Testis (tissue), 3 donors: ENCODE measurements around the gene AATK. TPM values are rescaled to one million over a fixed set of nuclear protein-coding genes. Genes with fewer than 3 reads are reported as not detected.

Experiments
- DNase-seq: peaks from one replicate; pipeline ENCODE4 v3.0.0-alpha.2; 2019
- H3K27ac ChIP-seq, 2 donors: fragments of 200-600 bp; sonication (generic); one replicate each; pipeline ENCODE4 v1.5.1; 2019
- H3K27me3 ChIP-seq: fragments of 200-600 bp; sonication (generic); one replicate; pipeline ENCODE4 v1.5.1; 2019
- H3K36me3 ChIP-seq: fragments of 200-600 bp; sonication (generic); one replicate; pipeline ENCODE4 v1.5.1; 2017; ENCODE audit warnings: low read depth; ENCODE audit errors: missing control alignments
- H3K4me1 ChIP-seq: fragments of 200-600 bp; sonication (generic); one replicate; pipeline ENCODE4 v1.5.1; 2019
- H3K4me3 ChIP-seq, 2 donors: fragments of 200-600 bp; sonication (generic); one replicate each; pipeline ENCODE4 v1.5.1; 2017 to 2019
- H3K9me3 ChIP-seq: fragments of 200-600 bp; sonication (generic); one replicate; pipeline ENCODE4 v1.5.1; 2017
- POLR2A ChIP-seq: fragments of 450-650 bp; IDR thresholded peaks from one replicate; pipeline ENCODE4 v1.6.1; 2017; ENCODE audit warnings: antibody characterized with exemption, mild to moderate bottlenecking, moderate library complexity
- WGBS, 2 donors: methylation state at CpG; one replicate each; pipeline ENCODE4 v1.1.5; 2018; 5-methylcytosine and 5-hydroxymethylcytosine counted together
- intact Hi-C: fragments of 100-400 bp; cut with DNase I; formaldehyde crosslinking; loops from one replicate; pipeline ENCODE4 v1.15.1; 2023; ENCODE audit warnings: low total_unique reads
- polyA plus RNA-seq: library from polyadenylated mRNA; stranded (reverse); fragments of 350-450 nt; fragmentation: Illumina TruSeq; extraction: RNeasy Lipid Tissue Mini Kit (QIAGEN cat#74804); gene quantifications from one replicate; pipeline ENCODE4 v1.2.3, GENCODE V29; 2014; ENCODE audit warnings: low read depth, low replicate concordance; ENCODE audit not compliant: insufficient read depth
- total RNA-seq, 2 donors: library from RNA; depleted of rRNA; stranded (reverse); fragments of >200 nt; gene quantifications; one replicate each; pipeline ENCODE4 v1.2.3, GENCODE V29; 2016
- TF ChIP-seq, protein P1 (sequence below), 3 experiments: fragments of 450-650 bp in 2 of 3; fragments of 200-600 bp in 1 of 3; sonication (generic) in 1 of 3; IDR thresholded peaks; one replicate each; pipeline ENCODE4 v1.5.1; 2016 to 2019; ENCODE audit warnings: antibody characterized with exemption in 3 of 3, mild to moderate bottlenecking in 2 of 3, moderate library complexity in 1 of 3

Gene AATK
- total and polyA plus RNA-seq, 3 donors from 2014 or later = 3.5 to 5.6 (median 3.8) TPM

DNA sequence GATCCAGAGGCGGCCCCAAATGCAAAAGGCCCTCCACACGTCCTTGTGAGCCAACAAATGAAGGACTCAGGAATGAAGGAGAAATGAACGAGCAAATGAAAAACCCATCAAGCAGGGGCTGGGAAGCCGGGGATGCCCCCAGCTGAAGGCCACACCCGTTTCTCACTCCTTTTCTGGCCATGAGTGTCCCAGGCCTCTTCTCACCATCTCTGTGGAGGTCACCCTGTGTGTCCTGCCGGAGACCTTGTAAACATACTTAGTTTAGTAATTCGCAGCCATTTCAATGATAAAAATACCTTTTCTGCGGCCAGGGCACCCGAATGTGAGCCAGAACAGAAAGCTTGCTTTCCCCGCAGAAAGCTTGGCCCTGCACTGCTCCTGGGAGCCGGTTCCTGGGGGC, 21.1 kb upstream of the AATK start:
- Histone ChIP-seq H3K36me3 (no peaks in the 10 kb centered on the region), H3K9me3 (no peaks in the 10 kb centered on the region), H3K27me3 (no peaks in the 10 kb centered on the region), H3K4me1 (no peaks in the 10 kb centered on the region), H3K27ac (no peak overlapping the region), H3K4me3 (no peak overlapping the region)
- TF ChIP-seq POLR2A = no peak
- TF ChIP-seq, protein P1, sequence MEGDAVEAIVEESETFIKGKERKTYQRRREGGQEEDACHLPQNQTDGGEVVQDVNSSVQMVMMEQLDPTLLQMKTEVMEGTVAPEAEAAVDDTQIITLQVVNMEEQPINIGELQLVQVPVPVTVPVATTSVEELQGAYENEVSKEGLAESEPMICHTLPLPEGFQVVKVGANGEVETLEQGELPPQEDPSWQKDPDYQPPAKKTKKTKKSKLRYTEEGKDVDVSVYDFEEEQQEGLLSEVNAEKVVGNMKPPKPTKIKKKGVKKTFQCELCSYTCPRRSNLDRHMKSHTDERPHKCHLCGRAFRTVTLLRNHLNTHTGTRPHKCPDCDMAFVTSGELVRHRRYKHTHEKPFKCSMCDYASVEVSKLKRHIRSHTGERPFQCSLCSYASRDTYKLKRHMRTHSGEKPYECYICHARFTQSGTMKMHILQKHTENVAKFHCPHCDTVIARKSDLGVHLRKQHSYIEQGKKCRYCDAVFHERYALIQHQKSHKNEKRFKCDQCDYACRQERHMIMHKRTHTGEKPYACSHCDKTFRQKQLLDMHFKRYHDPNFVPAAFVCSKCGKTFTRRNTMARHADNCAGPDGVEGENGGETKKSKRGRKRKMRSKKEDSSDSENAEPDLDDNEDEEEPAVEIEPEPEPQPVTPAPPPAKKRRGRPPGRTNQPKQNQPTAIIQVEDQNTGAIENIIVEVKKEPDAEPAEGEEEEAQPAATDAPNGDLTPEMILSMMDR (IDR thresholded peaks at IDR 0.05) = no peak
- no peak for DNase-seq
- intact Hi-C loops = no loop called here
- WGBS, 2 donors = 88 to 91% methylated on average over 11 of the region's 11 CpGs

DNA sequence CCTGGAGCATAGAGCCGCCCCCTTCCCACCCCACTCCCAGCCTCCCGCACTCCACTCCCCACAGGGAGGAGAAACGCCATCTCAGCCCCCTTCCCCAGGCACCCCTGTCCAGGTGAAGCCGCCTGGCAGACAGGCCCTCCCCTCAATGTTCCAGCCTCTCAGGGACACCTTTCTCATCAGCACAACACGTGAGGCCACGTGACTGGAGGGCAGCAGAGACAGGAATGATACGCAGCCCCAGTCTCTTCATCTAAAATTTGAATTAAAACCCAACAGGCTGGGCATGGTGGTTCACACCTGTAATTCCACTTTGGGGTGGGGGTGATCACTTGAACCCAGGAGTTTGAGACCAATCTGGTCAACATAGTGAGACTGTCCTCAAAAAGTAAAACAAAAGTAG, 20.2 kb upstream of the AATK start:
- H3K27me3 ChIP-seq = no peaks in the 10 kb centered on the region
- H3K4me3 ChIP-seq = no peak overlapping the region
- no peaks in the 10 kb centered on the region for H3K4me1 ChIP-seq
- no peak for DNase-seq
- H3K9me3 ChIP-seq = no peaks in the 10 kb centered on the region
- no peaks in the 10 kb centered on the region for H3K36me3 ChIP-seq
- intact Hi-C loops = no loop called here
- no peak overlapping the region for H3K27ac ChIP-seq
- WGBS, 2 donors = 88 to 97% methylated on average over 7 of the region's 7 CpGs
- no peak for TF ChIP-seq POLR2A
- TF ChIP-seq, protein P1 (IDR thresholded peaks at IDR 0.05) = no peak

DNA sequence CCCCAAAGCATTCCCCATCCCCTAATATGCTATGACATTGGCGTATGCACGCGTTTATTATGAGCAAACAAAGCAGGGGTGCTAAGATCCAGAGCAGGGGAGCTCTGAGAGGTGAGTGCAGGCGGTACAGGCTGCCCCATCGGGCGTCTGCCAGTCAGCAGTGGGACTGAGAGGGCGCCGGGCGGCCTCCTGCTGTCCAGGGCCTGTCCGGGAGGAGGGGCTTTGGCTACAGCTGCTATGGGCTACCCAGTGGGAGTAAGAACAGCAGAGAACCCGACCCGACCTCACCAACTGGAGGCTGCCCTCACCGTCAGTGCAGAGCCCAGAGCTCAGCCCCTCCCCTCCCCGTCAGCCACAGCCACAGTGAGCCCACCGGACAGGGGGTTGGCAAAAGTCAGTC, 18.5 kb upstream of the AATK start:
- Histone ChIP-seq H3K27ac (no peak overlapping the region), H3K27me3 (no peaks in the 10 kb centered on the region), H3K36me3 (no peaks in the 10 kb centered on the region), H3K4me3 (no peak overlapping the region), H3K4me1 (peaks cover 5% of the 10 kb centered on the region), H3K9me3 (no peaks in the 10 kb centered on the region)
- WGBS, 2 donors = 56 to 72% methylated on average over 7 to 15 of the region's 15 CpGs
- DNase-seq = no peak
- no peak for TF ChIP-seq POLR2A
- TF ChIP-seq, protein P1 (IDR thresholded peaks at IDR 0.05) = no peak
- intact Hi-C loops = no loop called here

DNA sequence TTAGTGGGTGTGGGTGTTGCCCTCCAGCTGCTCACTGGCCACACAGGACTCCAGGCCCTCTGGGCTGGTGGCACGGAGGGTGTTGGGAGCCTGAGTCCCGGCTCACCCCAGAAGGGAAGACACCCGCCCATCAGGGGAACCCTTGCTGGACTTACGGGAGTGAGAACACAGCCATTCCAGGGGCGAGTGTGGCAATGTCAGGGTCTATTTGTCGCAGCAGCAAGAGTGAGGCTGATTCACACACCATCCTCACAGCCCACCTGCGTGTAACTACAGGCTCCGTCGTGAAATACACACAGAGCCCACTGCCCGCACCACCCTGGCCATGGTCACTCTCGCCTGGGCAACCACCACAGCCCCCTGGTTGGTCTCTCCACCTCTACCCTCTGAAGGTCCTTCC, 17.8 kb upstream of the AATK start:
- Histone ChIP-seq H3K27me3 (no peaks in the 10 kb centered on the region), H3K4me3 (no peak overlapping the region), H3K4me1 (peaks cover 7% of the 10 kb centered on the region), H3K27ac (no peak overlapping the region), H3K9me3 (no peaks in the 10 kb centered on the region), H3K36me3 (no peaks in the 10 kb centered on the region)
- no peak for TF ChIP-seq POLR2A
- TF ChIP-seq, protein P1 (IDR thresholded peaks at IDR 0.05) = no peak
- WGBS, 2 donors = 92 to 93% methylated on average over 4 to 11 of the region's 11 CpGs
- intact Hi-C loops = no loop called here
- DNase-seq = no peak

DNA sequence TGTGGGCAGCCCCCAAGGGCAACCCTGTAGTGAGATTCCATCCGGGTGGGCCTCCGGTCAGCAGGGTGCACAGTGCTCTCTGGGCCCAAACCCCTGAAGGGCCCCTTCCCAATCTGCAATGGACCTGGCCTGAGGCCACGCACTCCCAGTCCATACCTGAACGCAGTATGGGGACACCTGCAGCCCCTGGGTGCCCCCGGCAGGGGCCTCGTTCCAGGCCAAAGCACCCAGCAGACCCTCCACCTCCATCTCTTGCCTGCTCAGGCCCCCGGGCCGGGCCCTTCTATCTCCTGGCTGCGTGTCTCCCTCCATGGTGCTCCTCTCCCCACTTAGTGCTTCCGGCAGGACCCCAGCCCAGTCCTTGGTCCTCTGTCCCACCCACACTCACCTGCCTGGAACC, 17.3 kb upstream of the AATK start:
- H3K27ac ChIP-seq = no peak overlapping the region
- intact Hi-C loops = no loop called here
- no peaks in the 10 kb centered on the region for H3K9me3 ChIP-seq
- DNase-seq = no peak
- peaks cover 7% of the 10 kb centered on the region for H3K4me1 ChIP-seq
- H3K36me3 ChIP-seq = no peaks in the 10 kb centered on the region
- H3K27me3 ChIP-seq = no peaks in the 10 kb centered on the region
- 94 to 98% methylated on average over 9 to 10 of the region's 10 CpGs for WGBS, 2 donors
- no peak overlapping the region for H3K4me3 ChIP-seq
- TF ChIP-seq, protein P1 (IDR thresholded peaks at IDR 0.05) = no peak
- TF ChIP-seq POLR2A = no peak
